ENCODE data around the gene PRDX5. TPM values are rescaled to one million over a fixed set of nuclear protein-coding genes. Genes with fewer than 3 reads are reported as not detected.

PRDX5 gene
- total RNA-seq, 1 experiment from 2014 or later: 381 TPM

GRCh38 chr11:64296830-64297698, 20.9 kb upstream of the PRDX5 start:
- H3K9me2 ChIP-seq (ENCODE audit: insufficient read depth): no peaks in the 10 kb centered on the region
- DNase-seq: peak in 1 of 2 experiments; percentile 10
- no peaks in the 10 kb centered on the region for H3K9me3 ChIP-seq (ENCODE audit: insufficient read depth, low read depth)
- TF ChIP-seq EZH2 (IDR thresholded peaks at IDR 0.05; ENCODE audit: low read depth) (no peak), CTCF (conservative IDR thresholded peaks at IDR 0.05) (no peak)
- H3K4me2 ChIP-seq: no peak overlapping the region
- no peaks in the 10 kb centered on the region for H3K36me3 ChIP-seq (ENCODE audit: low read depth)
- peaks cover 4% of the 10 kb centered on the region; the same call in 1 of the 2 replicates for H3K4me1 ChIP-seq (replicated peaks; ENCODE audit: insufficient read depth)
- H3K27me3 ChIP-seq (ENCODE audit: insufficient read depth, low read depth): 0 out of 2 replicates have a peak, but pooled peaks cover 7% of the 10 kb centered on the region
- POLR2A ChIA-PET (ENCODE audit: unreplicated experiment): no interaction called here
- no peaks in the 10 kb centered on the region for H3K79me2 ChIP-seq (ENCODE audit: low read depth)
- H3K27ac ChIP-seq: no peak overlapping the region
- CTCF ChIA-PET: no interaction called here
- no peaks in the 10 kb centered on the region for H4K20me1 ChIP-seq (ENCODE audit: insufficient read depth)
- intact Hi-C loops (cut with micrococcal nuclease; ENCODE audit: unreplicated experiment): no loop called here
- BruUV-seq (replicated peaks): no TSS peak
- no peak overlapping the region for H2AFZ ChIP-seq
- peaks cover 4% of the 10 kb centered on the region; the same call in 1 of the 2 replicates for H3F3A ChIP-seq (ENCODE audit: insufficient read depth, low read depth)
- no peak overlapping the region for H3K4me3 ChIP-seq

GRCh38 chr11:64297699-64298358, 20.1 kb upstream of the PRDX5 start:
- peak in 1 of 2 experiments; percentile 32 for DNase-seq
- Histone ChIP-seq H3K9me3 (ENCODE audit: insufficient read depth, low read depth) (no peaks in the 10 kb centered on the region), H3K4me2 (no peak overlapping the region), H3K27me3 (ENCODE audit: insufficient read depth, low read depth) (0 out of 2 replicates have a peak, but pooled peaks cover 7% of the 10 kb centered on the region), H3F3A (ENCODE audit: insufficient read depth, low read depth) (peaks cover 5% of the 10 kb centered on the region; the same call in 1 of the 2 replicates), H3K27ac (no peak overlapping the region), H3K9me2 (ENCODE audit: insufficient read depth) (no peaks in the 10 kb centered on the region), H2AFZ (no peak overlapping the region), H3K79me2 (ENCODE audit: low read depth) (no peaks in the 10 kb centered on the region), H3K36me3 (ENCODE audit: low read depth) (no peaks in the 10 kb centered on the region), H4K20me1 (ENCODE audit: insufficient read depth) (no peaks in the 10 kb centered on the region), H3K4me3 (no peak overlapping the region), H3K4me1 (replicated peaks; ENCODE audit: insufficient read depth) (peaks cover 4% of the 10 kb centered on the region; the same call in 1 of the 2 replicates)
- no TSS peak for BruUV-seq (replicated peaks)
- CTCF ChIA-PET: no interaction called here
- no peak for TF ChIP-seq EZH2 (IDR thresholded peaks at IDR 0.05; ENCODE audit: low read depth)
- no peak for TF ChIP-seq CTCF (conservative IDR thresholded peaks at IDR 0.05)
- intact Hi-C loops (cut with micrococcal nuclease; ENCODE audit: unreplicated experiment): no loop called here
- POLR2A ChIA-PET (ENCODE audit: unreplicated experiment): no interaction called here

GRCh38 chr11:64298966-64299846, 18.7 kb upstream of the PRDX5 start:
- Histone ChIP-seq H3K27me3 (ENCODE audit: insufficient read depth, low read depth) (0 out of 2 replicates have a peak, but pooled peaks cover 7% of the 10 kb centered on the region), H4K20me1 (ENCODE audit: insufficient read depth) (no peaks in the 10 kb centered on the region), H3K36me3 (ENCODE audit: low read depth) (no peaks in the 10 kb centered on the region), H3K9me3 (ENCODE audit: insufficient read depth, low read depth) (no peaks in the 10 kb centered on the region), H3K4me1 (replicated peaks; ENCODE audit: insufficient read depth) (peaks cover 12% of the 10 kb centered on the region), H3F3A (ENCODE audit: insufficient read depth, low read depth) (peaks cover 17% of the 10 kb centered on the region; the same call in 1 of the 2 replicates), H2AFZ (no peak overlapping the region), H3K9me2 (ENCODE audit: insufficient read depth) (no peaks in the 10 kb centered on the region), H3K4me3 (no peak overlapping the region), H3K4me2 (no peak overlapping the region), H3K27ac (no peak overlapping the region), H3K79me2 (ENCODE audit: low read depth) (no peaks in the 10 kb centered on the region)
- TF ChIP-seq EZH2 (IDR thresholded peaks at IDR 0.05; ENCODE audit: low read depth) (no peak), CTCF (conservative IDR thresholded peaks at IDR 0.05) (no peak)
- no TSS peak for BruUV-seq (replicated peaks)
- POLR2A ChIA-PET (ENCODE audit: unreplicated experiment): no interaction called here
- peak; percentile 23 to 27 for DNase-seq
- intact Hi-C loops (cut with micrococcal nuclease; ENCODE audit: unreplicated experiment): no loop called here
- CTCF ChIA-PET: interaction anchor here (0.7 kb wide), 1 partner anchor 28 kb away, joined by 3 read pairs; no protein-coding TSS in a partner anchor

All from PC-9 (cell line).